H1 (cell line): ENCODE measurements around the gene ACTR5. TPM values are rescaled to one million over a fixed set of nuclear protein-coding genes. Genes with fewer than 3 reads are reported as not detected.

Experiments used
- BACH1 ChIP-seq: IDR thresholded peaks from 2 replicates; pipeline ENCODE4 v1.6.1; 2012; ENCODE audit warnings: low read length, improper control_type of control experiment
- BRCA1 ChIP-seq: IDR thresholded peaks from 2 replicates; pipeline ENCODE4 v1.6.1; 2012; ENCODE audit warnings: low read depth, low read length, improper control_type of control experiment
- CREB1 ChIP-seq: IDR thresholded peaks from 2 replicates; pipeline ENCODE4 v1.6.1; 2012; ENCODE audit warnings: inconsistent platforms
- HDAC6 ChIP-seq: IDR thresholded peaks from one replicate; pipeline ENCODE4 v1.7.1; 2012; ENCODE audit warnings: low read depth, mild to moderate bottlenecking, inconsistent platforms, low read length, moderate library complexity
- MAFK ChIP-seq: IDR thresholded peaks from 2 replicates; pipeline ENCODE4 v1.6.1; 2012; ENCODE audit warnings: low read depth, mild to moderate bottlenecking, improper control_type of control experiment, low read length
- POLR2AphosphoS5 ChIP-seq: IDR thresholded peaks from 2 replicates; pipeline ENCODE4 v1.6.1; 2011; ENCODE audit warnings: low read depth, low read length
- RXRA ChIP-seq: IDR thresholded peaks from 2 replicates; pipeline ENCODE4 v1.6.1; 2011; ENCODE audit warnings: low read depth, mild to moderate bottlenecking, low read length, moderate library complexity; ENCODE audit not compliant: insufficient read depth
- SRF ChIP-seq: IDR thresholded peaks from 2 replicates; pipeline ENCODE4 v1.6.1; 2011; ENCODE audit warnings: mild to moderate bottlenecking, low read depth, low read length, moderate library complexity
- TEAD4 ChIP-seq: IDR thresholded peaks from 2 replicates; pipeline ENCODE4 v1.6.1; 2012; ENCODE audit warnings: low read depth, low read length, inconsistent platforms, mixed read lengths
- polyA plus RNA-seq, 7 experiments: library from polyadenylated mRNA; depleted of rRNA in 3 of 7; stranded (reverse) in 5 of 7; unstranded in 2 of 7; fragments of >200 nt in 5 of 7; fragments of 200-250 nt in 2 of 7; gene quantifications; 1 replicate in 5 of 7; 2 replicates in 1 of 7; 4 replicates in 1 of 7; pipeline versions ENCODE4 v1.2.1 to v1.2.3, GENCODE V29; 2011 to 2013; ENCODE audit warnings: missing spikeins in 2 of 7, mixed read lengths in 2 of 7
- total RNA-seq: library from RNA; stranded (reverse); fragmentation: NEBNext Ultra II Directional; extraction: Animal tissue kit (Norgen Biotek cat#: 25700); gene quantifications from 2 replicates; pipeline ENCODE4 v1.2.1, GENCODE V29; 2021

Gene ACTR5
- total and polyA plus RNA-seq, 2 of the 8 experiments (the other 6 are each of a cell fraction or from before 2014, with no cell fraction given) = 10.4 to 14.4 TPM

GRCh38 chr20:38715646-38716045, 32.6 kb upstream of the ACTR5 start (continued):
- TF ChIP-seq POLR2AphosphoS5 (no peak), RXRA (no peak), CREB1 (no peak), MAFK (no peak), TEAD4 (no peak), SRF (no peak), BACH1 (no peak), BRCA1 (no peak), HDAC6 (no peak)
